HepG2 (cell line): ENCODE results near the gene SKIDA1. TPM values are rescaled to one million over a fixed set of nuclear protein-coding genes. Genes with fewer than 3 reads are reported as not detected.
A peak's percentile ranks its signal among the peaks of the same experiment; 100 is the strongest.

ENCODE experiments used
- ARID5B ChIP-seq: IDR thresholded peaks from 2 replicates; pipeline ENCODE4 v1.4.0; 2020; ENCODE audit warnings: mild to moderate bottlenecking, missing genetic modification reagents
- FOXC1 ChIP-seq: sonication (generic); formaldehyde crosslinking; IDR thresholded peaks from 2 replicates; pipeline ENCODE4 v1.8.0; 2022; ENCODE audit warnings: mild to moderate bottlenecking, missing genetic modification reagents, borderline replicate concordance
- GABPA ChIP-seq, 2 experiments: IDR thresholded peaks; 2 replicates each; pipeline ENCODE4 v1.6.1; 2011 to 2016; ENCODE audit warnings: low read depth in 2 of 2, low read length in 1 of 2, missing biosample characterization in 1 of 2, missing genetic modification characterization in 1 of 2
- MEIS2 ChIP-seq: sonication (generic); formaldehyde crosslinking; IDR thresholded peaks from 2 replicates; pipeline ENCODE4 v1.9.0; 2021; ENCODE audit warnings: mild to moderate bottlenecking, missing genetic modification reagents
- REL ChIP-seq: sonication (generic); formaldehyde crosslinking; conservative IDR thresholded peaks from 2 replicates; pipeline ENCODE4 v1.8.0; 2022; ENCODE audit warnings: mild to moderate bottlenecking, missing genetic modification reagents, moderate library complexity
- SMARCE1 ChIP-seq: fragments of 450-650 bp; IDR thresholded peaks from 2 replicates; pipeline ENCODE4 v1.6.1; 2017; ENCODE audit warnings: borderline replicate concordance
- TBX3 ChIP-seq: fragments of 450-650 bp; IDR thresholded peaks from 2 replicates; pipeline ENCODE4 v1.6.1; 2017; ENCODE audit warnings: antibody characterized with exemption, mild to moderate bottlenecking, inconsistent platforms, borderline replicate concordance
- U2AF2 ChIP-seq: fragments of 200-400 bp; formaldehyde crosslinking; IDR thresholded peaks from 2 replicates; pipeline ENCODE4 v1.6.1; 2017; ENCODE audit warnings: low read depth, mild to moderate bottlenecking, low read length
- ZFP36L1 ChIP-seq: sonication (generic); formaldehyde crosslinking; IDR thresholded peaks from 2 replicates; pipeline ENCODE4 v1.8.0; 2022; ENCODE audit warnings: mild to moderate bottlenecking, missing genetic modification reagents, moderate library complexity
- ZNF17 ChIP-seq: sonication (generic); formaldehyde crosslinking; IDR thresholded peaks from 2 replicates; pipeline ENCODE4 v1.5.0; 2020; ENCODE audit warnings: mild to moderate bottlenecking, missing genetic modification reagents
- ZNF260 ChIP-seq: sonication (generic); formaldehyde crosslinking; IDR thresholded peaks from 2 replicates; pipeline ENCODE4 v1.4.0; 2020; ENCODE audit warnings: missing genetic modification reagents, low read depth, mild to moderate bottlenecking, borderline replicate concordance
- ZNF678 ChIP-seq: sonication (generic); formaldehyde crosslinking; IDR thresholded peaks from 2 replicates; pipeline ENCODE4 v1.4.0; 2020; ENCODE audit warnings: mild to moderate bottlenecking, missing genetic modification reagents
- ZNF740 ChIP-seq: sonication (generic); formaldehyde crosslinking; IDR thresholded peaks from 2 replicates; pipeline ENCODE4 v1.4.0; 2020; ENCODE audit warnings: missing genetic modification reagents
- ZNF800 ChIP-seq: sonication (generic); formaldehyde crosslinking; IDR thresholded peaks from 2 replicates; pipeline ENCODE4 v1.4.0; 2020; ENCODE audit warnings: missing genetic modification reagents
- ZNF879 ChIP-seq: sonication (generic); formaldehyde crosslinking; IDR thresholded peaks from 2 replicates; pipeline ENCODE4 v1.8.1; 2023; ENCODE audit warnings: missing genetic modification reagents
- ZSCAN22 ChIP-seq: sonication (generic); formaldehyde crosslinking; IDR thresholded peaks from 2 replicates; pipeline ENCODE4 v1.4.0; 2020; ENCODE audit warnings: mild to moderate bottlenecking, missing genetic modification reagents
- polyA plus RNA-seq, 8 experiments: library from polyadenylated mRNA; depleted of rRNA in 3 of 8; stranded (reverse) in 7 of 8; unstranded in 1 of 8; fragments of >200 nt; fragmentation: Illumina TruSeq in 4 of 8; extraction: Trizol in 4 of 8; gene quantifications; 2 replicates each; pipeline versions ENCODE4 v1.2.1 to v1.2.3, GENCODE V29; 2011 to 2016; ENCODE audit warnings: low read depth in 4 of 8, missing spikeins in 1 of 8, mixed read lengths in 1 of 8; ENCODE audit not compliant: insufficient read depth in 1 of 8
- total RNA-seq, 5 experiments: library from RNA; depleted of rRNA; stranded (reverse); fragments of >200 nt; fragmentation: Illumina TruSeq; extraction: Trizol; gene quantifications; 2 replicates each; pipeline ENCODE4 v1.2.3, GENCODE V29; 2016; ENCODE audit warnings: low read depth in 1 of 5
- TF ChIP-seq, protein P1 (sequence below): sonication (generic); formaldehyde crosslinking; IDR thresholded peaks from 2 replicates; pipeline ENCODE4 v1.4.0; 2020; ENCODE audit warnings: missing genetic modification reagents, borderline replicate concordance
- TF ChIP-seq, protein P2 (sequence below): sonication (generic); formaldehyde crosslinking; IDR thresholded peaks from 2 replicates; pipeline ENCODE4 v1.9.0; 2021; ENCODE audit warnings: missing genetic modification reagents, mild to moderate bottlenecking, borderline replicate concordance

Gene SKIDA1
- total and polyA plus RNA-seq, 2 of the 13 experiments (the other 11 are each of a cell fraction or from before 2014, with no cell fraction given) = 0.73 to 1.5 TPM

DNA sequence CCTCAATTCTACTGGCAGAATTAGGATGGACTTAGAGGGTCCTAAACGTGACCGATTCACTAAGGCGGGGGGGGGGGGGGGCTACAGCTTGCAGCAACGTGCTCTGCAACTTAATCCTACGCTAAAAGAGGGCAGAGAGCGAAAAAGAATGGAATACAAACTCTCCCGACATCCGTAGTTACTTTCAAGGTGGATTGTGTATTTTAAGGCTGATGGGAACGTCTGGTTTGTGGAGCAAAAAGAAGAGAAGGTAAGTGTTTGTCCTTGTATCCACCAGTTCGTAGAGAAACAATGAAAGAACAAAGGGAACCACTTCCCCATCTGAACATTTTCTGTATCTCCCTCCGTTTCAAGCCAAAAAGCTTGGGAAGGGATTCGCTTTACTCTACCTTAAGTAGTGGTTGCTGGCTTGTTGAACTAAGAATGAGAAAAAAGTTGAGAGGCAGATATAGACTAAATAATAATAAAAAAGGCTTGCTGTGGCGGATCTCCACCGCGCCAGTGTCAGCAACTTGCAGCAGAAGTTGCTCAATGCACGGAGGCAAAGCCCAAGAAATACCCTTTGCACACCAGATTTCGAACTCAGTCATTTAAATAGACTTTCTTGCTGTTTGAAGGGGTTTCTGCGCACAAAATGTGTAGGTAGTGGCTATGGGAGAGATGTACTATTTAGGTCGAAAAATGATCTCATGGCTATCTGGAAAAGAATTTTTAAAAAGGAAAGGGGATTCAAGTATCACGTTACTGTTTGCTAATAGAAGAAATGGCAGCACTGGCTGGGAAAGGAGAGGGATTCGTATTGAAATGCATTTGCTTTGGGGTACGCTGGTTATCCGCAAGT, 736 bp downstream of the SKIDA1 start (continued):
- TF ChIP-seq FOXC1 (CRISPR knock-in tag) (peak; percentile 5; the same call in 1 of the 2 replicates), ZNF740 (CRISPR knock-in tag) (peak; percentile 70), ARID5B (CRISPR knock-in tag) (no peak), MEIS2 (CRISPR knock-in tag) (no peak), ZSCAN22 (CRISPR knock-in tag) (no peak), ZNF678 (CRISPR knock-in tag) (no peak), REL (no peak), ZNF879 (CRISPR knock-in tag) (no peak), ZFP36L1 (CRISPR knock-in tag) (no peak), ZNF260 (CRISPR knock-in tag) (no peak), U2AF2 (no peak), ZNF800 (CRISPR knock-in tag) (no peak), TBX3 (no peak), SMARCE1 (no peak), GABPA (IDR thresholded peaks at IDR 0.05; ENCODE audit: low read depth, low read length) (no peak), GABPA (CRISPR knock-in tag; IDR thresholded peaks at IDR 0.05; ENCODE audit: low read depth) (no peak), ZNF17 (CRISPR knock-in tag) (no peak)
- TF ChIP-seq, protein P1, sequence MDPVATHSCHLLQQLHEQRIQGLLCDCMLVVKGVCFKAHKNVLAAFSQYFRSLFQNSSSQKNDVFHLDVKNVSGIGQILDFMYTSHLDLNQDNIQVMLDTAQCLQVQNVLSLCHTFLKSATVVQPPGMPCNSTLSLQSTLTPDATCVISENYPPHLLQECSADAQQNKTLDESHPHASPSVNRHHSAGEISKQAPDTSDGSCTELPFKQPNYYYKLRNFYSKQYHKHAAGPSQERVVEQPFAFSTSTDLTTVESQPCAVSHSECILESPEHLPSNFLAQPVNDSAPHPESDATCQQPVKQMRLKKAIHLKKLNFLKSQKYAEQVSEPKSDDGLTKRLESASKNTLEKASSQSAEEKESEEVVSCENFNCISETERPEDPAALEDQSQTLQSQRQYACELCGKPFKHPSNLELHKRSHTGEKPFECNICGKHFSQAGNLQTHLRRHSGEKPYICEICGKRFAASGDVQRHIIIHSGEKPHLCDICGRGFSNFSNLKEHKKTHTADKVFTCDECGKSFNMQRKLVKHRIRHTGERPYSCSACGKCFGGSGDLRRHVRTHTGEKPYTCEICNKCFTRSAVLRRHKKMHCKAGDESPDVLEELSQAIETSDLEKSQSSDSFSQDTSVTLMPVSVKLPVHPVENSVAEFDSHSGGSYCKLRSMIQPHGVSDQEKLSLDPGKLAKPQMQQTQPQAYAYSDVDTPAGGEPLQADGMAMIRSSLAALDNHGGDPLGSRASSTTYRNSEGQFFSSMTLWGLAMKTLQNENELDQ (CRISPR knock-in tag) = no peak
- TF ChIP-seq, protein P2, sequence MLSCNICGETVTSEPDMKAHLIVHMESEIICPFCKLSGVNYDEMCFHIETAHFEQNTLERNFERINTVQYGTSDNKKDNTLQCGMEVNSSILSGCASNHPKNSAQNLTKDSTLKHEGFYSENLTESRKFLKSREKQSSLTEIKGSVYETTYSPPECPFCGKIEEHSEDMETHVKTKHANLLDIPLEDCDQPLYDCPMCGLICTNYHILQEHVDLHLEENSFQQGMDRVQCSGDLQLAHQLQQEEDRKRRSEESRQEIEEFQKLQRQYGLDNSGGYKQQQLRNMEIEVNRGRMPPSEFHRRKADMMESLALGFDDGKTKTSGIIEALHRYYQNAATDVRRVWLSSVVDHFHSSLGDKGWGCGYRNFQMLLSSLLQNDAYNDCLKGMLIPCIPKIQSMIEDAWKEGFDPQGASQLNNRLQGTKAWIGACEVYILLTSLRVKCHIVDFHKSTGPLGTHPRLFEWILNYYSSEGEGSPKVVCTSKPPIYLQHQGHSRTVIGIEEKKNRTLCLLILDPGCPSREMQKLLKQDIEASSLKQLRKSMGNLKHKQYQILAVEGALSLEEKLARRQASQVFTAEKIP (CRISPR knock-in tag) = no peak
